ENCODE results near the gene CAV1.

DNA sequence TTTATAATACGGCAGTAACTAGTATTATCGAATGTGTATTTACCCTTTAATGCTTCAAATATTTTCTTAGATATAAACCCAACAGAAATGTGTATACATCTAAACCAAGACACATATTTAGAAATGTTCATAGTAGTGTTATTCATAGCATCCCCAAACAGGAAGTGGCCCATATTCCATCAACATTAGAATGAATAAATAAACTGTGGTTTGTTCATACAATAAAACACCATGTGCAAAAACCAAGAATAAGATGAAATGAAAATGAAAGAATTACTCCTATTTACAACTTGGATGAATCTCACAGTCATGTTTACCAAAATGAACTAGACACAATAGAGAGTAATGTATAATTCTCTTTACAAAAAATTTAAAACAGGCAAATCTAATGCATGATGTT is 34.5 kb upstream of the CAV1 start:
- TF ChIP-seq, protein P1, sequence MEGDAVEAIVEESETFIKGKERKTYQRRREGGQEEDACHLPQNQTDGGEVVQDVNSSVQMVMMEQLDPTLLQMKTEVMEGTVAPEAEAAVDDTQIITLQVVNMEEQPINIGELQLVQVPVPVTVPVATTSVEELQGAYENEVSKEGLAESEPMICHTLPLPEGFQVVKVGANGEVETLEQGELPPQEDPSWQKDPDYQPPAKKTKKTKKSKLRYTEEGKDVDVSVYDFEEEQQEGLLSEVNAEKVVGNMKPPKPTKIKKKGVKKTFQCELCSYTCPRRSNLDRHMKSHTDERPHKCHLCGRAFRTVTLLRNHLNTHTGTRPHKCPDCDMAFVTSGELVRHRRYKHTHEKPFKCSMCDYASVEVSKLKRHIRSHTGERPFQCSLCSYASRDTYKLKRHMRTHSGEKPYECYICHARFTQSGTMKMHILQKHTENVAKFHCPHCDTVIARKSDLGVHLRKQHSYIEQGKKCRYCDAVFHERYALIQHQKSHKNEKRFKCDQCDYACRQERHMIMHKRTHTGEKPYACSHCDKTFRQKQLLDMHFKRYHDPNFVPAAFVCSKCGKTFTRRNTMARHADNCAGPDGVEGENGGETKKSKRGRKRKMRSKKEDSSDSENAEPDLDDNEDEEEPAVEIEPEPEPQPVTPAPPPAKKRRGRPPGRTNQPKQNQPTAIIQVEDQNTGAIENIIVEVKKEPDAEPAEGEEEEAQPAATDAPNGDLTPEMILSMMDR (IDR thresholded peaks at IDR 0.05) = no peak
- no peak for TF ChIP-seq POLR2A (IDR thresholded peaks at IDR 0.05)
